GM18867 (cell line): ENCODE measurements around the gene KLHL25.
A peak's percentile ranks its signal among the peaks of the same experiment; 100 is the strongest.
"Not testable (repeated sequence)": the region's sequence is repeated elsewhere in the genome, so short reads cannot be mapped to it uniquely, and the experiment has no call there.

Source experiments
- ATAC-seq: cut with Tn5 transposase; IDR thresholded peaks from one replicate; pipeline ENCODE4 v1.9.1; 2021; ENCODE audit warnings: mild to moderate bottlenecking, moderate library complexity; ENCODE audit not compliant: unreplicated experiment

The KLHL25 gene

GRCh38 chr15:85794598-85795336, at the start of gene KLHL25:
Gene KLHL25, minus strand, starts transcription at chr15:85794925. Its CDS starts 25,115 bp downstream, at chr15:85769810.
- peak; percentile 98 for ATAC-seq

- ATAC-seq, result no peak
Measured at GRCh38 chr15:85840802-85841152, 46.1 kb upstream of the KLHL25 start.

- ATAC-seq, result peak; percentile 97
Measured at GRCh38 chr15:85840079-85840801, 45.5 kb upstream of the KLHL25 start.

GRCh38 chr15:85839643-85840042, 44.9 kb upstream of the KLHL25 start:
- ATAC-seq, result no peak

GRCh38 chr15:85838655-85839054, 43.9 kb upstream of the KLHL25 start:
- no peak for ATAC-seq

GRCh38 chr15:85837881-85838280, 43.2 kb upstream of the KLHL25 start:
- ATAC-seq, result no peak

- ATAC-seq, result no peak
Measured at GRCh38 chr15:85837011-85837433, 42.3 kb upstream of the KLHL25 start.

GRCh38 chr15:85834651-85835050, 39.9 kb upstream of the KLHL25 start:
- ATAC-seq, result no peak

GRCh38 chr15:85832394-85832793, 37.7 kb upstream of the KLHL25 start:
- ATAC-seq, result no peak

- no peak for ATAC-seq
Measured at GRCh38 chr15:85831415-85832113, 36.8 kb upstream of the KLHL25 start.

GRCh38 chr15:85829754-85830153, 35.0 kb upstream of the KLHL25 start:
- not testable (repeated sequence) for ATAC-seq

- ATAC-seq, result peak; percentile 71
Measured at GRCh38 chr15:85828874-85829273, 34.1 kb upstream of the KLHL25 start.

- no peak for ATAC-seq
Measured at GRCh38 chr15:85828126-85828525, 33.4 kb upstream of the KLHL25 start.

- ATAC-seq, result no peak
Measured at GRCh38 chr15:85826756-85827515, 32.2 kb upstream of the KLHL25 start.

- no peak for ATAC-seq
Measured at GRCh38 chr15:85825719-85826118, 31.0 kb upstream of the KLHL25 start.

GRCh38 chr15:85825118-85825517, 30.4 kb upstream of the KLHL25 start:
- ATAC-seq, result no peak

GRCh38 chr15:85821545-85821944, 26.8 kb upstream of the KLHL25 start:
- ATAC-seq, result no peak

- no peak for ATAC-seq
Measured at GRCh38 chr15:85819938-85820337, 25.2 kb upstream of the KLHL25 start.

- no peak for ATAC-seq
Measured at GRCh38 chr15:85813234-85813633, 18.5 kb upstream of the KLHL25 start.

- no peak for ATAC-seq
Measured at GRCh38 chr15:85810075-85810474, 15.3 kb upstream of the KLHL25 start.

- ATAC-seq, result no peak
Measured at GRCh38 chr15:85805420-85805819, 10.7 kb upstream of the KLHL25 start.
